Naive thymus-derived CD4-positive, alpha-beta T cell (primary cell): ENCODE data around the gene SMU1. TPM values are rescaled to one million over a fixed set of nuclear protein-coding genes. Genes with fewer than 3 reads are reported as not detected.

Experiments
- ATAC-seq: fragments of 150-1000 bp; cut with Tn5 transposase; 2 replicates; pipeline ENCODE4 v1.10.0; 2021; ENCODE audit warnings: mild to moderate bottlenecking, moderate library complexity
- CTCF ChIA-PET: fragments of 350-600 bp; sonication (Branson Sonifier 250); formaldehyde crosslinking; loops from one replicate; lab custom pipeline; 2021; ENCODE audit warnings: antibody characterized with exemption; lab: Charles Lee
- POLR2A ChIA-PET: fragments of 350-600 bp; sonication (Branson Sonifier 250); formaldehyde crosslinking; loops from one replicate; lab custom pipeline; 2021; ENCODE audit warnings: antibody characterized with exemption, inconsistent platforms; lab: Charles Lee
- DNase-seq, 9 donors: peaks; one replicate each; pipeline versions ENCODE4 v3.0.0 to v3.0.0-alpha.2; 2020 to 2022; ENCODE audit warnings: mixed read lengths in 1 of 9
- H3K27ac ChIP-seq: one replicate; pipeline ENCODE4 v1.7.0; 2013; ENCODE audit warnings: mild to moderate bottlenecking, low read depth, low read length, moderate library complexity
- H3K27me3 ChIP-seq, 2 donors: one replicate each; pipeline ENCODE4 v1.7.0; 2013; ENCODE audit warnings: low read length in 2 of 2, mild to moderate bottlenecking in 2 of 2, moderate library complexity in 2 of 2; ENCODE audit not compliant: control insufficient read depth in 2 of 2, insufficient read depth in 2 of 2
- H3K36me3 ChIP-seq, 3 experiments: 1 replicate in 2 of 3; 2 replicates in 1 of 3; pipeline ENCODE4 v1.7.0; 2013; ENCODE audit warnings: low read length in 3 of 3, mild to moderate bottlenecking in 3 of 3, moderate library complexity in 1 of 3; ENCODE audit not compliant: insufficient read depth in 3 of 3, control insufficient read depth in 2 of 3
- H3K4me1 ChIP-seq, 2 donors: one replicate each; pipeline ENCODE4 v1.7.0; 2013; ENCODE audit warnings: low read length in 2 of 2, mild to moderate bottlenecking in 2 of 2, moderate library complexity in 1 of 2; ENCODE audit not compliant: control insufficient read depth in 2 of 2, insufficient read depth in 2 of 2
- H3K4me3 ChIP-seq: 2 replicates; pipeline ENCODE4 v1.7.0; 2013; ENCODE audit warnings: mild to moderate bottlenecking, low read length
- H3K9me3 ChIP-seq, 3 experiments: 1 replicate in 2 of 3; 2 replicates in 1 of 3; pipeline ENCODE4 v1.7.0; 2013; ENCODE audit warnings: low read length in 3 of 3; ENCODE audit not compliant: control insufficient read depth in 2 of 3
- H3K27ac Mint-ChIP-seq, 9 donors: one replicate each; pipeline ENCODE4 v1.8.0; 2020 to 2022; ENCODE audit warnings: mixed read lengths in 9 of 9, mild to moderate bottlenecking in 8 of 9, moderate library complexity in 5 of 9, inconsistent platforms in 2 of 9
- H3K27me3 Mint-ChIP-seq, 5 donors: one replicate each; pipeline ENCODE4 v1.8.0; 2021 to 2022; ENCODE audit warnings: mixed read lengths in 5 of 5, mild to moderate bottlenecking in 1 of 5
- H3K36me3 Mint-ChIP-seq, 5 donors: one replicate each; pipeline ENCODE4 v1.8.0; 2020 to 2022; ENCODE audit warnings: mixed read lengths in 5 of 5, mild to moderate bottlenecking in 3 of 5, inconsistent platforms in 1 of 5
- H3K4me1 Mint-ChIP-seq, 7 donors: one replicate each; pipeline ENCODE4 v1.8.0; 2020 to 2022; ENCODE audit warnings: mixed read lengths in 7 of 7, mild to moderate bottlenecking in 3 of 7, inconsistent platforms in 1 of 7
- H3K4me3 Mint-ChIP-seq, 10 donors: one replicate each; pipeline ENCODE4 v1.8.0; 2020 to 2022; ENCODE audit warnings: mild to moderate bottlenecking in 10 of 10, mixed read lengths in 10 of 10, moderate library complexity in 6 of 10, inconsistent platforms in 2 of 10
- H3K9me3 Mint-ChIP-seq, 11 donors: one replicate each; pipeline ENCODE4 v1.8.0; 2020 to 2022; ENCODE audit warnings: mixed read lengths in 11 of 11, mild to moderate bottlenecking in 4 of 11, inconsistent platforms in 1 of 11, moderate library complexity in 1 of 11
- intact Hi-C, 2 donors: fragments of 100-400 bp; cut with micrococcal nuclease; formaldehyde crosslinking; loops; one replicate each; pipeline ENCODE4 v1.15.1; 2023
- polyA plus RNA-seq, 2 donors: library from polyadenylated mRNA; unstranded; fragments of 300-500 nt; fragmentation: Illumina TruSeq; gene quantifications; one replicate each; pipeline ENCODE4 v1.2.3, GENCODE V29; 2021
- total RNA-seq, 6 experiments: library from RNA in 5 of 6; stranded (reverse) in 5 of 6; gene quantifications; 1 replicate in 5 of 6; 2 replicates in 1 of 6; pipeline ENCODE4 v1.2.3 and lab custom pipeline; 2021 to 2026

Gene SMU1
- total and polyA plus RNA-seq, 7 experiments from 2014 or later: 22.3 to 32.9 (median 26.4) TPM

DNA sequence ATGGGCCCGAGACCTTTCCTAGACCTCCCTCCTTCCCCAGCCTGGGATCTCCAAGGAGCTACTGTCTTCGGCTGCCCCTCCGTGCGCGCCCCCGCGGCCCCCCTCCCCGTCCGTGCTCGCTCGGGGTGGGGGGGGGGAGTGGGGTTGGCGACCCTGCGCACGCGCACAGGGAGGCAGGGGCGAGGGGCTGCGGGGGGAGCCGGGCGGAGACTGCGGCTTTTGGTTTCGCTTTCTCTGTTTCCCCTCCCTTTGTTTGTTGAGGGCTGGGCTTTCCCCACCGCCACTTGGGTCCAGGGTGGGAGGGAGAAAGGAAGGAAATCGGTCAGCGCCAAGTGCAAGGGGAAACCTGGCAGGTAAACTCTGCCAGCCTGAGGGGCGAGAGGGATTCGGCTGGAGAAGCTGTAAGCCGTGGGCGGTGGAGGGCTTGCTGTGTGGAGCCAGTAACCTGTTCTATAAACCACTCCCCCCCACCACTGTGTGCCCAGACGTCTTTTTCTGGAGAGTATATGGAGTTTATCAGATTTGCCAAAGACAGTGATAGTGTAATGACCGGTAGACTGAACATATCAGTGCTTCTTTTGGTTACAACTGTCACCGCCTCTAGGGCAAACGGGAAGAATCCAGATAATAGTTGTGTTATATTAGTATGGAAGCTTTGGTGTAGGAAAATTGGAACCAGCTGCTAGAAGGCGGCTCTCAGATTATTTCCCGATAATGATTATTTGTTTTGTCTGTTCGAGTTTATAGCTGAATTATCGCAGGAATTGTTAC is 50.7 kb downstream of the SMU1 start:
- CTCF ChIA-PET: interaction anchor here (0.6 kb wide), 2 partner anchors 198 to 462 kb away, joined by 3 to 4 read pairs; no protein-coding TSS in a partner anchor
- Histone ChIP-seq H3K4me1 (peaks cover 37 to 49% of the 10 kb centered on the region in 2 donors), H3K9me3 (no peaks in the 10 kb centered on the region), H3K36me3 (peaks cover 0 to 29% (median 5%) of the 10 kb centered on the region in 3 experiments), H3K27me3 (no peaks in the 10 kb centered on the region), H3K4me3 (peak overlapping the region; percentile 98), H3K27ac (peak overlapping the region; percentile 100)
- H3K9me3 Mint-ChIP-seq: peaks cover 0 to 4% (median 0%) of the 10 kb centered on the region in 11 donors
- H3K27ac Mint-ChIP-seq: peak overlapping the region; percentile 82 to 98 (median 95)
- peaks cover 10 to 26% (median 22%) of the 10 kb centered on the region in 5 donors for H3K36me3 Mint-ChIP-seq
- peaks cover 52 to 84% (median 80%) of the 10 kb centered on the region in 7 donors for H3K4me1 Mint-ChIP-seq
- DNase-seq (peak; percentile 63 to 88 (median 79)), ATAC-seq (peak; percentile 69)
- intact Hi-C loops: loop anchor here (1.0 to 10.0 kb wide), 12 partner anchors 9 to 1353 kb away; partner anchors contain the start of genes APTX (in 2 of the 2), B4GALT1 (in 2 of the 2), BAG1 (in 2 of the 2) and NDUFB6 (in 2 of the 2)
- peak overlapping the region; percentile 91 to 99 (median 96) for H3K4me3 Mint-ChIP-seq
- no peaks in the 10 kb centered on the region for H3K27me3 Mint-ChIP-seq
- POLR2A ChIA-PET: interaction anchor here (0.7 to 3.0 kb wide), 22 partner anchors 9 to 642 kb away, joined by 3 to 20 read pairs (median 4); partner anchors contain the start of genes APTX, B4GALT1, NFX1 and NOL6

DNA sequence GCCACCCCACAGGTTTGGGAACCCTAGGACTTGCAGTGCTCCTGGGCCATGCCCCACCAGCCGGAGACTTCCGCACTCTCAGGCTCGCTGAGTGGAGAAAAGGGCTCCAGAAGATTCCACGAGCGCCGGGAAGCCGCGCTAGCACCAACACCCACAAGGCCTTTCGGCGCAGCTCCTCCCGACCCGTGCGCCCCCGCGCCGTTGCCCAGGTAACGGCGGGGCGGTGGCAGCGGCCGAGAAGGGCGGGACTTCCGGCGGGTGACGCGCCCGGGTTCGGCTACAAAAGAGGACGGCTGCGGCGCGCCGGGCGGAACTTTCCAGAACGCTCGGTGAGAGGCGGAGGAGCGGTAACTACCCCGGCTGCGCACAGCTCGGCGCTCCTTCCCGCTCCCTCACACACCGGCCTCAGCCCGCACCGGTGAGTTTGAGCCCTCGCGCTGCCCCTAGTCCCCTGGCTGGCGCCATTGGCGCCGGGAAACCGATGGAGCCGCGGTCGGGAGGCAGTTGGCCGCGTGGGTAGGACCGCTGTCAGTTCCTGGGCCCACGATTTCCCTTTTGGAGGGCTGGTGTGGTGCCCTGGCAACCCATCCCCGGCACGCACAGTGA is 51.4 kb downstream of the SMU1 start, which contains the start of gene DNAJA1:
Gene DNAJA1, plus strand, starts transcription at position 308 of the 606 bp plus-strand sequence. CDS start 1,212 bp downstream, outside the sequence.
- H3K36me3 Mint-ChIP-seq: peaks cover 10 to 27% (median 17%) of the 10 kb centered on the region in 5 donors
- CTCF ChIA-PET: no interaction called here
- ATAC-seq (peak; percentile 91), DNase-seq (peak; percentile 92 to 99 (median 97))
- Histone ChIP-seq H3K4me3 (peak within 1 kb of the TSS; percentile 98), H3K27me3 (no peaks in the 10 kb centered on the region), H3K4me1 (peaks cover 37 to 49% of the 10 kb centered on the region in 2 donors), H3K36me3 (peaks cover 0 to 26% (median 5%) of the 10 kb centered on the region in 3 experiments), H3K27ac (peak within 1 kb of the TSS; percentile 100), H3K9me3 (no peaks in the 10 kb centered on the region)
- peaks cover 51 to 83% (median 78%) of the 10 kb centered on the region in 7 donors for H3K4me1 Mint-ChIP-seq
- no peaks in the 10 kb centered on the region for H3K27me3 Mint-ChIP-seq
- POLR2A ChIA-PET: interaction anchor here (0.6 to 3.0 kb wide), 22 partner anchors 11 to 641 kb away, joined by 3 to 20 read pairs (median 5); partner anchors contain the start of genes APTX, B4GALT1, BAG1 and CHMP5
- H3K4me3 Mint-ChIP-seq: peak within 1 kb of the TSS; percentile 91 to 99 (median 96)
- intact Hi-C loops: loop anchor here (1.0 to 10.0 kb wide), 12 partner anchors 9 to 1354 kb away; partner anchors contain the start of genes APTX (in 2 of the 2), B4GALT1 (in 2 of the 2), BAG1 (in 2 of the 2) and NDUFB6 (in 2 of the 2)
- peak within 1 kb of the TSS; percentile 82 to 98 (median 95) for H3K27ac Mint-ChIP-seq
- peaks cover 0 to 2% (median 0%) of the 10 kb centered on the region in 11 donors for H3K9me3 Mint-ChIP-seq

DNA sequence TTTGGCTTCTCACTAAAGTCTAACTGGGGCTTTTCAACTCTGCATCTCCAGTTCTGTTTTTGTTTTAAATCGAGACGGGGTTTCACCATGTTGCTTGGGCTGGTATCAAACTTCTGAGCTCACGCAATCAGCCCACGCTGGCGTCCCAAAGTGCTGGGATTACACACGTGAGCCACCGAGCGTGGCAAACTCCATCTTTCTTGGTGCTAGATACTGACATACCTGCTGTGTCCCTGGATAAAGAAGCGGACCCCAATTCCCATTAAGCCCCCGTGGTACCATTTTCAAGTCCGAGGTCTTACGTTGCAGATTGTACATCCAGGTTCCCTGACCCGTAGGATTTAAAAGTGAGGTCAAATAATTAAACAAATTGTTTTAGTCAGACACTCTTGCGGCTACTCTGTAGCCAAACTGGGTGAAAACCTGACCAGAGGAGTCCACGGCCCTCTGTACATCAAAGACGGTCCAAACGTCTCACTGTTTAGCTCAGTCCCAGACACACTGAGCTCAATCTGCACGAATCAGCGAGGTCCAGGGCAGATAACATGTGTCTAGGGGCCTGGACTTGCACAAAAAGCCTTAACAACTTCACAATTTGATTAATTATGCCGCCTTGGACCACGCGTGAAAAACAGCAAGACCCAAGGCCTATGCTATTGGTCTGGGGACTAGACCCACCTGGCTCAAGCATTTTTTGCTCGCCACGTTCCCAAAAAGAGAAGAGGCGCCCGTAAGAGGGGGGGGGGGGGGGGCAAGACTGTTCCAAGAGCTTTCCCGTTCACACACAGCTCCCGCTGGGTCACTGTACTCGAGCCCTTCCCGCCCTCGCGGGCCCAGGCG is 52.1 kb downstream of the SMU1 start:
- H3K9me3 Mint-ChIP-seq: peaks cover 0 to 2% (median 0%) of the 10 kb centered on the region in 11 donors
- Histone ChIP-seq H3K4me3 (peak overlapping the region; percentile 98), H3K4me1 (peaks cover 37 to 48% of the 10 kb centered on the region in 2 donors), H3K9me3 (no peaks in the 10 kb centered on the region), H3K27me3 (no peaks in the 10 kb centered on the region), H3K36me3 (peaks cover 0 to 23% (median 5%) of the 10 kb centered on the region in 3 experiments), H3K27ac (peak overlapping the region; percentile 100)
- peak overlapping the region; percentile 91 to 99 (median 96) for H3K4me3 Mint-ChIP-seq
- peaks cover 46 to 77% (median 72%) of the 10 kb centered on the region in 7 donors for H3K4me1 Mint-ChIP-seq
- H3K27ac Mint-ChIP-seq: peak overlapping the region; percentile 82 to 98 (median 95)
- DNase-seq (peak in 1 of 9 donors; percentile 14), ATAC-seq (no peak)
- ChIA-PET CTCF (no interaction called here), POLR2A (interaction anchor here (0.6 to 3.0 kb wide), 19 partner anchors 10 to 614 kb away, joined by 3 to 20 read pairs (median 5); partner anchors contain the start of genes APTX, B4GALT1, BAG1 and CHMP5)
- H3K36me3 Mint-ChIP-seq: peaks cover 5 to 23% (median 11%) of the 10 kb centered on the region in 5 donors
- intact Hi-C loops: loop anchor here (2.0 to 10.0 kb wide), 3 partner anchors 142 to 1354 kb away; partner anchors contain the start of genes B4GALT1 (in 1 of the 2) and UBAP2 (in 1 of the 2)
- no peaks in the 10 kb centered on the region for H3K27me3 Mint-ChIP-seq

DNA sequence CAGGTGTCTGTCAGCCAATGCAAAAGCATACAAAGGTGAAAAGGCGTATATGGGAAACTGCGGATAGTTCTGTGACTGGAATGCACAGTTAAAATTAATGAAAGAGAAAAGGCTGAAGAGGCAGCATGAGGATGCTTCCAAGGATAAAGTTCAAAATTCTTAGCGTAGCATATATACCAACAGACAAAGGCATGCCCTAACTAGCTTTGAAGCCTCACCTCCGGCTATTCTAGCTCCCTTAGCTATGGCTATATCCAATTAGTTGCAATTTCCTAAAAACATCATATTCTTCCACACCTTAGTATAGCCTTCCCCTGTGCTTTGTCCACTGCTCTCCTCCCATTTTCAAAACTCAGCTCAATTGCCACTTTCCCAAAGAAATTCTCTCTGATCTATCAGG is 52.8 kb downstream of the SMU1 start:
- peaks cover 41 to 70% (median 65%) of the 10 kb centered on the region in 7 donors for H3K4me1 Mint-ChIP-seq
- H3K4me3 Mint-ChIP-seq: peak overlapping the region; percentile 91 to 99 (median 96)
- peaks cover 0 to 2% (median 0%) of the 10 kb centered on the region in 11 donors for H3K9me3 Mint-ChIP-seq
- H3K27me3 ChIP-seq: no peaks in the 10 kb centered on the region
- peak overlapping the region; percentile 98 for H3K4me3 ChIP-seq
- H3K27ac ChIP-seq: peak overlapping the region; percentile 100
- DNase-seq: no peak
- peak overlapping the region; percentile 54 to 98 (median 93) for H3K27ac Mint-ChIP-seq
- no peaks in the 10 kb centered on the region for H3K9me3 ChIP-seq
- no peaks in the 10 kb centered on the region for H3K27me3 Mint-ChIP-seq
- H3K36me3 ChIP-seq: peaks cover 0 to 19% (median 3%) of the 10 kb centered on the region in 3 experiments
- ATAC-seq: no peak
- peaks cover 32 to 41% of the 10 kb centered on the region in 2 donors for H3K4me1 ChIP-seq
- peaks cover 5 to 21% (median 10%) of the 10 kb centered on the region in 5 donors for H3K36me3 Mint-ChIP-seq
- POLR2A ChIA-PET: interaction anchor here (0.6 to 1.2 kb wide), 2 partner anchors 9 to 414 kb away, joined by 4 to 5 read pairs; no protein-coding TSS in a partner anchor
- CTCF ChIA-PET: no interaction called here
- intact Hi-C loops: loop anchor here (2.0 to 10.0 kb wide), 3 partner anchors 143 to 1355 kb away; partner anchors contain the start of genes B4GALT1 (in 1 of the 2) and UBAP2 (in 1 of the 2)

DNA sequence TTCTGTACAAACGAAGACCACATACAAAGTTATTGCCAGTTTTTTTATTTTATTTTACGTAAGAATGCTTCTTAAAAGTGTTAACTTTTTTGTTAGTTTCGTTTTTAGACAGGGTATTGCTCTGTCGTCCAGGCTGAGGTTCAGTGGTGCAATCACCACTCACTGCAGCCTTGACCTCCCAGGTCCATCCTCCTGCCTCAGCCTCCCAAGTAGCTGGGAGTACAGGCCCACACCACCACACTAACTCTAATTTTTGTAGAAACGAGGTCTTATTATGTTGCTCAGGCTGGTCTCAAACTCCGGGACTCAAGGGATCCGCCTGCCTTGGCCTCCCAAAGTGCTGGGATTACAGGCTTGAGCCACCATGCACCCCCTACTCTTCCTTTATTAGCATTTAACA is 53.7 kb downstream of the SMU1 start:
- peaks cover 0 to 2% (median 0%) of the 10 kb centered on the region in 11 donors for H3K9me3 Mint-ChIP-seq
- no peaks in the 10 kb centered on the region for H3K27me3 Mint-ChIP-seq
- DNase-seq (no peak), ATAC-seq (no peak)
- ChIA-PET CTCF (no interaction called here), POLR2A (no interaction called here)
- peak overlapping the region in 4 of 10 donors; percentile 10 to 94 (median 42) for H3K4me3 Mint-ChIP-seq
- Histone ChIP-seq H3K9me3 (no peaks in the 10 kb centered on the region), H3K27me3 (no peaks in the 10 kb centered on the region), H3K27ac (no peak overlapping the region), H3K4me3 (no peak overlapping the region), H3K4me1 (peaks cover 22 to 32% of the 10 kb centered on the region in 2 donors), H3K36me3 (peaks cover 0 to 18% (median 0%) of the 10 kb centered on the region in 3 experiments)
- peaks cover 38 to 61% (median 56%) of the 10 kb centered on the region in 7 donors for H3K4me1 Mint-ChIP-seq
- peaks cover 5 to 17% (median 9%) of the 10 kb centered on the region in 5 donors for H3K36me3 Mint-ChIP-seq
- intact Hi-C loops: loop anchor here in 1 of 2 donors (10.0 kb wide), 1 partner anchor 1022 kb away; the partner anchor contains the start of gene UBAP2
- peak overlapping the region in 4 of 9 donors; percentile 18 to 98 (median 28) for H3K27ac Mint-ChIP-seq
